HG03097 (cell line): ENCODE results near the gene TRIM22.
"Not testable (repeated sequence)": the region's sequence is repeated elsewhere in the genome, so short reads cannot be mapped to it uniquely, and the experiment has no call there.

Source experiments
- ATAC-seq: cut with Tn5 transposase; IDR thresholded peaks from one replicate; pipeline ENCODE4 v1.9.1; 2021; ENCODE audit not compliant: unreplicated experiment, low FRiP score

The TRIM22 gene, protein sequence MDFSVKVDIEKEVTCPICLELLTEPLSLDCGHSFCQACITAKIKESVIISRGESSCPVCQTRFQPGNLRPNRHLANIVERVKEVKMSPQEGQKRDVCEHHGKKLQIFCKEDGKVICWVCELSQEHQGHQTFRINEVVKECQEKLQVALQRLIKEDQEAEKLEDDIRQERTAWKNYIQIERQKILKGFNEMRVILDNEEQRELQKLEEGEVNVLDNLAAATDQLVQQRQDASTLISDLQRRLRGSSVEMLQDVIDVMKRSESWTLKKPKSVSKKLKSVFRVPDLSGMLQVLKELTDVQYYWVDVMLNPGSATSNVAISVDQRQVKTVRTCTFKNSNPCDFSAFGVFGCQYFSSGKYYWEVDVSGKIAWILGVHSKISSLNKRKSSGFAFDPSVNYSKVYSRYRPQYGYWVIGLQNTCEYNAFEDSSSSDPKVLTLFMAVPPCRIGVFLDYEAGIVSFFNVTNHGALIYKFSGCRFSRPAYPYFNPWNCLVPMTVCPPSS

DNA sequence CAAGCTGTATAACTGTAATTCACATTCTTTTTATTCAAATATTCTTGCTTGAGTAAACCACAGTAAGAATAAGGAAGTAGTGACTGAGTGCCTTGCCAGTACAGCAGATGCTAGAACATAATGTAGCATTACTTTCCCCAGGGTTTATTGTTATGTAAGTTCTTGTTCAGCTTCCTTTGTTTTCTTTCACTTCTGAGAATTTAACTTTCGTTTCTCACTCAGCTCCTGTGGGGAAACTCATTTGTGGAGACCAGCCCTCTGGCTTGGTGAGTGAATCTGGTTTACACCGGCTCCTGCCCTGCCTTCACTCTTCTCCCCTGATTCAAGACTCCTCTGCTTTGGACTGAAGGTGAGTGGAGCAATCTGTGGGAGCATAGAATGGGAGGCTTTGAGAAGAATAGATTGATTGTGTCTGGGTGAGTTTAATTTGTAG, at the start of gene TRIM22:
TRIM22 (plus strand) TSS at position 240 of the 433 bp plus-strand sequence. CDS start 6,443 bp downstream, outside the sequence.
- peak; percentile 75 for ATAC-seq

DNA sequence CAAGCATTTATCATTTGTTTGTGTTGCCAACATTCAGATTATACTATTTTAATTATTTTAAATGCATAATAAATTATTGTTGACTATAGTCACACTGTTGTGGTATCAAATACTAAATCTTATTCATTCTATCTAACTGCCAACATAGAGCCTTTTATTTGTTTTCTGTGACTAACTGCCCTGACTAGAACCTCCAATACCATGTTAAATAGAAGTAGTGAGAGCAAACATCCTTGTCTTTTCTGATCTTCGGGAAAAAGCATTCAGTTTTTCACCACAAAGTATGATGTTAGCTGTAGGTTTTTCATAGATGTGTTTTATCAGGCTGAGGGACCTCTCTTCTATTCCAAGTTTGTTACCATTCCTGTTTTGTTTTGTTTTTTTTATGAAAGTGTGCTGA, 49.6 kb upstream of the TRIM22 start:
- no peak for ATAC-seq

DNA sequence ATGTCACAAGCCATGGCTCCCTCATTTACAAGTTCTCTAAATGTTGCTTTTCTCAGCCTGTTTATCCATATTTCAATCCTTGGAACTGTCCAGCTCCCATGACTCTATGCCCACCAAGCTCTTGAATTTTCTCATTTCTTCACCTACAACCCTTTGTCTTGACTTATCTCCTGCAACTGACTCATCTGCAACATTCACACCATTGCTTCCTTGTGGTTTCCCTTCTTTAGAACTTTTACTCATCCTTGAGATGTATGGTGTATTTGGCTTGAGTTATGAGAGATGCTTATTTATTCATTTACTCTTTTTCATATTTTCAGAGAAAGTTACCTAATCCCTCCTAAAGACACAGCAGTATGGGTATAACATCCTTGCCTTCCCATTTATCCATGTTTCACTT, 46.0 kb upstream of the TRIM22 start:
- ATAC-seq, result no peak

DNA sequence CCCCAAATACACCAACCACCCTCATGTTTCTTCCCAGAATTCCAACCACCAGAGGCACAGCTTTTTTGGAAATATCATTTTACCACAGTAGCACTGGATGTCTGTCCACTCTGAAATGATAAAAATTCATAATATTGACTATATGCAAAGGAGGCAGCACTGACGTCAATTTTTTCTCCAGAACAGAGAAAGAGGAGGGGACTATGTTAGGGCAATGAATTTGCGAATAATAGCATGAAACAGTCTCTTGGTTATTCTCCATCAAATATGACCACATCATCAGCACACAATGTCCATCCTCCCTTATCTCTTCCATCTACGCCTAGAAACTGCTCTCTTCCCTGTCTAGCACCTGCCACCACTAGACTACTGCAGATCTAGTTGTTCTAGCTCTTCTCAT, 43.5 kb upstream of the TRIM22 start:
- ATAC-seq, result no peak

DNA sequence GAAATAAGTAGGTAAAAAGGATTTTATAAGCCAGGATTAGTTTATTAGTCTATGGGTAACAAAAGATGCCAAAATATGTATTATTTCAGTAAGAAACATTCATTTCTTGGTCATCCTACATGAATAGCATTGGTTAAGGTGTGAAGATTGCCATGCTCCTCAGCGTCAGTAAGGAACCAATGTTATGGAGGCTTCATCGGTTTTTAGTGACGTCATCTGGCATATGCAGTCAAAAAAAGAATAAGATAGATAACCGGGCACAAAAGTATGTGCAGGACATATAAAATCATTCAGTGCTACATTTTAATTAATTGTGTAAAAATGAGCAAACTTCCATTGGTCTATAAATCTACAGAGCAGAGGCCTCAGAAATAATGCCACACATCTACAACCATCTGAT, 34.1 kb upstream of the TRIM22 start:
- no peak for ATAC-seq

DNA sequence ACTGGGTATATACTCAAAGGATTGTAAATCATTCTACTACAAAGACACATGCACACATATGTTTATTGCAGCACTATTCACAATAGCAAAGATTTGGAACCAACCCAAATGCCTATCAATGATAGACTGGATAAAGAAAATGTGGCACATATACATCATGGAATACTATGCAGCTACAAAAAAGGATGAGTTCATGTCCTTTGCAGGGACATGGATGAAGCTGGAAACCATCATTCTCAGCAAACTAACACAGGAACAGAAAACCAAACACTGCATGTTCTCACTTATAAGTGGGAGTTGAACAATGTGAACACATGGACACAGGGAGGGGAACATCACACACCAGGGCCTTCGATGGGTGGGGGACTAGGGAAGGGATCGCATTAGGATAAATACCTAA, 32.6 kb upstream of the TRIM22 start:
- not testable (repeated sequence) for ATAC-seq

DNA sequence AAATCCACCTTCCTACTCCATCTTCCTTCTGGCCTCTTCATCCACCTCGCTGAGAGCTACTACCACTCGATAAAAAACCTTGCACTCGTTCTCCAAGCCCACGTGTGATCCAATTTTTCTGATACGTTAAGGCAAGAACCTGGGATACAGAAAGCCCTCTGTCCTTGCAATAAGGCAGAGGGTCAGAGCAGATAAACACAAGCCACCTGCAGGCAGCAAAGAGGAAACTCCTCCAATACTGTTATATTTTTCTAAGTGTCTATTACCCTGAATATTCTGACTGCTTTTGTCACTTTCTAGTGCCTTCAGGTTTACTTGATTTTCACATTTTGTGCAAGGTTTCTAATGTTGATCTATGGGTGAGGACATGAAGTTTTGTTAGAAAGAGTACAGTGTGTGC, 31.3 kb upstream of the TRIM22 start:
- no peak for ATAC-seq

DNA sequence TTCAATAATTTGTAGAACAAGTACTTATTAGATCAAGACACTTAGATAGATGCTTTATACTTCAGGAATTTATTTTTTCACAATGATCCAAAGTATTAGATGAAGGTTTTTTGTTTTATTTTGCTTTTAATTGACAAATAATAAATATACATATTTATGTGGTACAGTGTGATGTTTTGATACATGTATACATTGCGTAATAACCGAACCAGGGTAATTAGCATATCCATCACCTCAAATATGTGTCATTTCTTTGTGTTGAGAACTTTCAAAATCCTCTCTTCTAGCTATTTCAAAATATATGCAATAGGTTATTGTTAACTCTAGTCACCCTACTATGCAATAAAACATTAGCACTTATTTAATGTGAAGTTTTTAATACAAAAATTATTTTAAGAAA, 26.1 kb upstream of the TRIM22 start:
- ATAC-seq, result no peak

DNA sequence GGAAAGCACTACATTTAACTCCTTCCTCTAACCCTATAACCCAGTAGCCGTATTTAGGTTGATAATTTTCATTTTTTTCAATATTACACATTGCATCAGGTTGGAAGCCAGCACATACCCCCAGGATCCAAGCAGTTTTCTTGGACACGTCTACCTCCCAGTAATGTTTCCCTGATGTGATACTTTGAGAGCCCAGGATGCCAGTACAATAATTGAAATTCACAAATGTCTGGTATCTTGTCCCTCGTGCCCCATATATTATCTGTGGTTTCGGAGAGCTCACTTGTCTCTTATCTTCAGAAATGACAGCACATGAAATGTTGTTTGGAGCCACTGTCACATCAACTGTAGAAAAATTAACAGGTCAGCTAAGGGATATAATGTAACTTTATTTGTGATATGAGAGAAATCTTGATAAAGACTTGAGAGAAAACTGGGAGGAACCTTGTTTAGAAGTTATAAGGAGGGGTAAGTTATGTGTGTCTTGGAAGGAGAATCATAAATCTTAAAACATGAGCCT, 24.5 kb upstream of the TRIM22 start:
- ATAC-seq, result no peak

DNA sequence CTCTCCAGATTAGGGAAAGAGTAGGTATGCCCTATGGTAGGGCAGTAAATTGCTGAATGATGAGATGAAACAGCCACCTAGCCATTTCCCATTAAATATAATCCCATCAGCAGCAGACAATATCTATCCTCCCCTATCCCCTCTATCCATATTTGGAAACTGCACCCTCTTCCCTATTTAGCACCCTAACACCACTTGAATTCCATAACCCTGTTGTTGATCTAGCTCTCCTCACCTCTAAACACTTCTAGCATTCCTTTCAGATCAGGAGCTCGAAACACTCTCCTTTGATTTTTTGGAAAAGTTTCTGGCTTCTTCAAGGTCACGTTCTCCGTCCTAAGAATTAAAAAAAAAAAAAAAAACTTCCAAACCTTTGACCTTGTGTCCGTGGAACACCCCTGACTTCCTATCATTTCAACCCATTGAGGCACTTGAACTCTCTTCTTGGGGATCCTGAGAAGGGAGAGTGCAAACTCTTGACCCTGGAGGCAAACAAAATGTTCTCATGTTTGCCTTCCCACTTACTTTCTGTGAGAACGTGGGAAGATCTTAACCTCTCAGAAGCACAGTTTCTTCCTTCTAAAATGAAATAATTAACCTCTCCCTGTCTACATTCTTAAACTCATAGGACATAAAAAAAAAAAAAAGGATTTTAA, 23.7 kb upstream of the TRIM22 start:
- no peak for ATAC-seq

DNA sequence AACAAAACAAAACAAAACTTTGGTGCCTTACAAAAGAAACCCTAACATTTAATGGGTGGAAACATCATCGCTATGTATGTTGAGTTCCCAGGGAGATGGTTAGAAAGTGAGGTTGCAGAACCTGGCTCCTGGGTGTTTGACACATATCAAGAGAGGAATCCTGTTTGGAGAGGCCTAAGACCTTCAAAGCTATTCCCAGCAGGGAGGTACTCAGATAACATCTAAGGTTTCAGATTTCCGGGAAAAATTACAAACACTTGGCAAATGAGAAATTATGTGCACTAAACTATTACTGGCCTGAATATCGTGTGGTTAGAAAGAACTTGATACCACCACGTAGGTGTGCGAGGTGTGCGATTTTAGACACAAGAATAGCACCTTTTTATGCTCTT, 23.2 kb upstream of the TRIM22 start:
- ATAC-seq, result no peak

DNA sequence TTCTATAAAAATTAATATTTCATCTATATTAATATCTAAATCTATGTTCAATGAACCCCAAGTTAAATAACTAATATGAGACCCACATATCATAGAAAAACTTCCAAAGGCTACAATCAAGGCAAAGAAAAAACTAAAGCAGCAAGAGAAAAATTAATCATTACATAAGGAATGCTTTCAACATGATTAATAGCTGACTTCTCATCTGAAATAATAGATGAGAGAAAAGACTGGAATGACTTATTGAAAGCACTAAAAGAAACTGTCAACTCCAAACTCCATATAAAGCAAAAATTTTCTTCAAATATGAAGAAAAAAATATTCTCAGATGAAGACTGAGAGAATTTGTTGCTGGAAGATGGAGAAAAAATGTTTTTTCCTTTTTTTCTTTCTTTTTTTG, 17.8 kb upstream of the TRIM22 start:
- ATAC-seq, result no peak

DNA sequence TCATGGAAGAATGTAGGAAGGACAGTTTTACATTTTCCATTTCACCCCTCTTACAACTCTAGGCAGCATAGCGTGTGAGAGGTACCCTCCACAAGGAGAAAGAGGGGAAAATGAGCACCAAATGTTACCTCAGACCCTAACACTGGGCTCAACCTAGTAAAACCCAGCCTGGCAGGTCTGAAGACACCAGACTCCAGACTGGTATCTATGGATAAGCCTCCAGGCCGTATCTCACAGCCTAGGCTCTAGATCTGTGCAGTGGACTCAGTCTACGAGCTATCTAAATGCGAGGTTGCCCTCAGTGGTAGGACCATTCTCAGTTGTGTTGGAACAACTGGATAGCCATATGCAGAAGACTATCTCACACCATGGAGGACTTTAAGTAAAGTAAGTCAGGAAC, 15.2 kb upstream of the TRIM22 start:
- no peak for ATAC-seq

DNA sequence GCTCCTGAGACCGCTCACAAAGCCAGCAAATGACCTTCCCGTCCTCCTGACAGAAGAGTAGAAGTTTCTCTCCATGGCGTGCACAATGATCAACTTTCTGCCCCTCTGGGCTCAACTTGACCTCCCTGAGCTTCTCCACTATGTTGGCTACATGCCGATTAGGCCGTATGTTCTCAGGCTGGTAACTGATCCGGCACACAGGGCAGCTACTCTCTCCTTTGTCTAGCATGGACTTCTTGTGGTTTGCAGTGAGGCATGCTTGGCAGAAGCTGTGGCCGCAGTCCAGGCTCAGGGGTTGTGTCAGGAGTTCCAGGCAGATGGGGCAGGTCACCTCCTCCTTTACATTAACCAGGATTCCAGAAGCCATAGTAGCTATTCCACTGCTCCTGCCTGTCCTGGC, 9.8 kb upstream of the TRIM22 start:
- no peak for ATAC-seq

DNA sequence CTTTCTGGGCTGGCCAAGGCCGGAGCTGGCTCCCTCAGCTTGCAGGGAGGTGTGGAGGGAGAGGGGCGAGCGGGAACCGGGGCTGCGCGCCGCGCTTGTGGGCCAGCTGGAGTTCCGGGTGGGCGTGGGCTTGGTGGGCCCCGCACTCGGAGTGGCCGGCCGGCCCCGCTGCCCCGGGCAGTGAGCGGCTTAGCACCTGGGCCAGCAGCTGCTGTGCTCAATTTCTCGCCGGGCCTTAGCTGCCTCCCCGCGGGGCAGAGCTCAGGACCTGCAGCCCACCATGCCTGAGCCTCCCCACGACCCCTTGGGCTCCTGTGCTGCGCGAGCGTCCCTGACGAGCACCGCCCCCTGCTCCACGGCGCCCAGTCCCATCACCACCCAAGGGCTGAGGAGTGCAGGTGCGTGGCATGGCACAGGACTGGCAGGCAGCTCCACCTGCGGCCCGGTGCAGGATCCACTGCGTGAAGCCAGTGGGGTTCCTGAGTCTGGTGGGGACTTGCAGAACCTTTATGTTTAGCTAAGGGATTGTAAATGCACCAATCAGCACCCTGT, 6.6 kb upstream of the TRIM22 start:
- not testable (repeated sequence) for ATAC-seq

DNA sequence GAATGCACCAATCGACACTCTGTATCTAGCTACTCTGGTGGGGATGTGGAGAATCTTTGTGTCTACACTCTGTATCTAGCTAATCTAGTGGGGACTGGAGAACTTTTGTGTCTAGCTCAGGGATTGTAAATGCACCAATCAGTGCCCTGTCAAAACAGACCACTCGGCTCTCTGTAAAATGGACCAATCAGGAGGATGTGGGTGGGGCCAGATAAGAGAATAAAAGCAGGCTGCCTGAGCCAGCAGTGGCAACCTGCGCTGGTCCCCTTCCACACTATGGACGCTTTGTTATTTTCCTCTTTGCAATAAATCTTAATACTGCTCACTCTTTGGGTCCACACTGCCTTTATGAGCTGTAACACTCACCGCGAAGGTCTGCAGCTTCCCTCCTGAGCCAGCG, 6.0 kb upstream of the TRIM22 start:
- ATAC-seq, result not testable (repeated sequence)

DNA sequence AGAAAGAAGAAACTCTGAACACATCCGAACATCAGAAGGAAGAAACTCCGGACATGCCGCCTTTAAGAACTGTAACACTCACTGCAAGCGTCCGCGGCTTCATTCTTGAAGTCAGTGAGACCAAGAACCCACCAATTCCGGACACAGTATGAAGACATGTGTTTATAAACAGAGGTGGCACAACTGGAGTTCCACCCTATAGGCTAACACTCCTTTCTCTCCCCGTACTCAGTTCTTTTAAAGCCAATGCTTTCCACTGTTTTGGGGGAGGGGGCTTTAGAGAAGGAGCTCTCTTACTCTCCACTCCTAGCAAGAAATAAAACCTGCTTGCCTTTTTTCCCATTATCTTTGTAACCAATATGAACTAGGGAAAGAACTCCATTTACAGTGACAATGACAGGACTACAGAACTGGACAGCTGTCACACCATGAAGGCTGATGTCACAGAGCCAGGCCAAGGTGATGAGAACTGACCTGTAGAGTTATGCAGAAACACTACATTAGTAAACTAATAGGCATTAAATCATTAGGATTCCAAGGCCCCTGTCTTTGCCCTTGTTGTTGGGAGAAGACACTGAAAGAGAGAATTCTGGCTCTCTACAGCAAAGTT, 5.4 kb upstream of the TRIM22 start:
- ATAC-seq, result no peak

DNA sequence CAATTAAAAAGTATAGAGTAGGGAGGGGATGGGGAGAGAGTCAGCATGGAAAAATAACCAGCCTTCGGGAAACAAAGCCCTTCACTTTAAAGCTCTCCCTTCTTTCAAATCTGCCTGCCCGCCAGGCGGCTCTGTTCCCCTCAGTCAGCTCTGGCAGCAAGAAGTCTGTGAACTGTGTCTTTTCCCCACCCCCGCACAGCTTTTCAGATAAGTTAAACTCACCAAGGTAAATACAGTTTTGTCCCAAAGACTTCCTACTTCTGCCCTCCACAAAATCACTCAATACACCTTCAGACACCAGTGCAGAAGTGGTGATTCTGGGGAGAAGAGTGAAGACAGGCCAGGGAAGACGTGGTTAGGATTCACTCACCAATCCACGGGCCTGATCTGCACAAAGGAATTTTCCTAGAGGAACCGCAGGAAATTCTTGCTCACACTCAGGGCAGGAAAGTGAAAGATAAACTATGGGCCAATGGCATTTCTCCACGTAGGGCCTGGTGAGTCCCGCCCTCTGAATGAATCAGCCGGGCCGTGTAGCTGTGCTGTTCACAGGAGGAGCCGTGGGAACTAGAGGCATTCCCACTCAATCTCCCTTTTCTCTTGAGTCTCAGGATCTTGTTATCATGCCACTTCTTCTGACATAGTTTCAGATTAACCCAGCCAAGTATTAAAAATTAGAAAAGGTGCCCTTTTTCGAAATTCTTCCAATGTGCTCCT, 4.8 kb upstream of the TRIM22 start, which contains the start of gene TRIM5:
TRIM5 (minus strand) TSS at position 429 of the 717 bp plus-strand sequence. CDS start 4,897 bp downstream, outside the sequence.
- peak; percentile 79 for ATAC-seq

DNA sequence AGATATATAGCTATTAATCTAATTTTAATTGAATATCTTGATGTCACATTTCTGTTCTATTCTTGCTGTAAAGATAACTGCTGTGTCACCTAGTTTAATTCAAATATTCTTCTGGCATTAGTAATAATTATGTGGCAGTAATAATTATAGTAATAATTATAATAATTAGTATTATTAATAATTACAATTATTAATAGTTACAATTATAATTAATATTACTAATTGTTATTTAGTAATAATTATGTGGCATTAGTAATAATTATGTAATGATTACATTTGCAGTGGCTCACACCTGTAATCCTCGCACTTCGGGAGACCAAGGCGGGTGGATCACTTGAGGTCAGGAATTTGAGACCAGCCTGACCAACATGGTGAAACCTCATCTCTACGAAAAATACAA, 3.2 kb upstream of the TRIM22 start:
- no peak for ATAC-seq

DNA sequence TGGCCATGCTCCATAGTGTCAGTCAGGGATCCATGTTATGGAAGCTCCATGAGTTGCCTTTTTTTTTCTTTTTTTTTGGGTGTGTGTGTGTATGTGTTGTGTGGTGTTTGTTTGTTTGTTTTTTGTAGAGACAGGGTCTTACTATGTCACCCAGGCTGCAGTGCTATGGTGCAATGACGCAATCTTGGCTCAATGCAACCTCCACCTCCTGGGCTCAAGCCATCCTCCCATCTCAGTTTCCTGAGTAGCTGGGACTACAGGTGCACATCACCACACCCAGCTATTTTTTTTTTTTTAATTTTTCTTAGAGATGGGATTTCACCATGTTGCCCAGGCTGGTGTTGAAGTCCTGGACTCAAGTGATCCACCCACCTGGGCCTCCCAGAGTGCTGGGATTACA, 1.1 kb upstream of the TRIM22 start:
- no peak for ATAC-seq
